Stimulated activated CD8-positive, alpha-beta memory T cell treated with anti-CD3 and anti-CD28 coated beads, Interleukin-15, amount 100 ng/mL, for 24 hours (primary cell): ENCODE results near the gene NSDHL.
"Not testable (repeated sequence)": the region's sequence is repeated elsewhere in the genome, so short reads cannot be mapped to it uniquely, and the experiment has no call there.

Experiments used
- DNase-seq: peaks from one replicate; pipeline ENCODE4 v3.0.0-alpha.2; 2020; ENCODE audit warnings: low read depth

The NSDHL gene

GRCh38 chrX:152830312-152831305, at the start of gene NSDHL, which contains the start of gene CETN2:
NSDHL (plus strand) TSS chrX:152831063; CDS start chrX:152846325, 15,262 bp downstream.
CETN2 (minus strand) TSS chrX:152830757; CDS start chrX:152830710, 47 bp downstream.
- peak; percentile 76 for DNase-seq

- not testable (repeated sequence) for DNase-seq
These were observed 43.8 kb upstream of the NSDHL start for GRCh38 chrX:152787062-152787461.

- DNase-seq, result no peak
These were observed 31.9 kb upstream of the NSDHL start for GRCh38 chrX:152798945-152799344.

GRCh38 chrX:152806035-152806434, 24.8 kb upstream of the NSDHL start:
- DNase-seq, result no peak

- DNase-seq, result no peak
These were observed 20.5 kb upstream of the NSDHL start for GRCh38 chrX:152810403-152810802.

GRCh38 chrX:152813206-152813605, 17.7 kb upstream of the NSDHL start:
- DNase-seq, result no peak

GRCh38 chrX:152814048-152814447, 16.8 kb upstream of the NSDHL start:
- no peak for DNase-seq

GRCh38 chrX:152817078-152817764, 13.6 kb upstream of the NSDHL start:
- no peak for DNase-seq

GRCh38 chrX:152818356-152818755, 12.5 kb upstream of the NSDHL start:
- no peak for DNase-seq

- DNase-seq, result no peak
These were observed 11.6 kb upstream of the NSDHL start for GRCh38 chrX:152819266-152819665.

- no peak for DNase-seq
These were observed 11.1 kb upstream of the NSDHL start for GRCh38 chrX:152819732-152820131.

GRCh38 chrX:152821145-152821765, 9.6 kb upstream of the NSDHL start:
- DNase-seq, result no peak

GRCh38 chrX:152822383-152823086, 8.3 kb upstream of the NSDHL start:
- no peak for DNase-seq

- DNase-seq, result no peak
These were observed 7.2 kb upstream of the NSDHL start for GRCh38 chrX:152823657-152824056.

GRCh38 chrX:152824841-152825374, 6.0 kb upstream of the NSDHL start:
- no peak for DNase-seq

GRCh38 chrX:152831391-152831790, 528 bp downstream of the NSDHL start:
- no peak for DNase-seq

- no peak for DNase-seq
These were observed 1.7 kb downstream of the NSDHL start for GRCh38 chrX:152832520-152832919.

GRCh38 chrX:152833378-152833777, 2.5 kb downstream of the NSDHL start:
- no peak for DNase-seq

GRCh38 chrX:152835470-152835869, 4.6 kb downstream of the NSDHL start:
- DNase-seq, result not testable (repeated sequence)

- no peak for DNase-seq
These were observed 12.0 kb downstream of the NSDHL start for GRCh38 chrX:152842772-152843338.

- no peak for DNase-seq
These were observed 13.0 kb downstream of the NSDHL start for GRCh38 chrX:152843852-152844251.
